Left lobe of liver (tissue), 2 donors: ENCODE results near the gene NLRP10. TPM values are rescaled to one million over a fixed set of nuclear protein-coding genes. Genes with fewer than 3 reads are reported as not detected.

ENCODE experiments used
- ATAC-seq: fragments of 200-7000 bp; cut with Tn5 transposase; one replicate; pipeline ENCODE4 v1.9.1; 2020; ENCODE audit warnings: mild to moderate bottlenecking, moderate library complexity
- DNase-seq: peaks from one replicate; pipeline ENCODE4 v3.0.0-alpha.2; 2020; ENCODE audit warnings: low spot score
- total RNA-seq: library from RNA; stranded (reverse); gene quantifications from one replicate; pipeline ENCODE4 v1.2.1, GENCODE V29; 2021
- donor health status: DM: no; HTN: no; CAD: no; lungs with moderate emphysema.
- donor health status: DM: no; HTN: yes; CAD: no.

The NLRP10 gene
- total RNA-seq, 1 donor from 2014 or later = not detected

GRCh38 chr11:7977232-7977917, 12.1 kb upstream of the NLRP10 start:
- ATAC-seq = no peak
- DNase-seq = no peak

GRCh38 chr11:7974668-7975067, 9.4 kb upstream of the NLRP10 start:
- ATAC-seq (no peak), DNase-seq (no peak)

- ATAC-seq (no peak), DNase-seq (no peak)
These were observed 7.8 kb upstream of the NLRP10 start for GRCh38 chr11:7973011-7973410.

GRCh38 chr11:7971846-7972245, 6.6 kb upstream of the NLRP10 start:
- no peak for DNase-seq
- no peak for ATAC-seq

- ATAC-seq (no peak), DNase-seq (no peak)
These were observed 4.8 kb upstream of the NLRP10 start for GRCh38 chr11:7969756-7970646.

- ATAC-seq = no peak
- no peak for DNase-seq
These were observed 3.4 kb upstream of the NLRP10 start for GRCh38 chr11:7968686-7969085.

- ATAC-seq (no peak), DNase-seq (no peak)
These were observed 2.6 kb upstream of the NLRP10 start for GRCh38 chr11:7967826-7968225.

- ATAC-seq = no peak
- DNase-seq = no peak
These were observed 1.9 kb upstream of the NLRP10 start for GRCh38 chr11:7967097-7967496.

GRCh38 chr11:7964873-7965272, 374 bp downstream of the NLRP10 start:
- no peak for DNase-seq
- ATAC-seq = no peak

- DNase-seq = no peak
- no peak for ATAC-seq
These were observed 986 bp downstream of the NLRP10 start for GRCh38 chr11:7964261-7964660.

- ATAC-seq (no peak), DNase-seq (no peak)
These were observed 10.1 kb downstream of the NLRP10 start for GRCh38 chr11:7955191-7955590.

- ATAC-seq (no peak), DNase-seq (no peak)
These were observed 15.3 kb downstream of the NLRP10 start for GRCh38 chr11:7949934-7950333.

GRCh38 chr11:7944123-7944522, 21.1 kb downstream of the NLRP10 start:
- no peak for DNase-seq

GRCh38 chr11:7941608-7942007, 23.6 kb downstream of the NLRP10 start, which contains the start of gene OR10A3:
Gene OR10A3, minus strand, starts transcription at chr11:7941708. Its CDS starts 2,188 bp downstream, at chr11:7939520.
- no peak for DNase-seq
- no peak for ATAC-seq

More at GRCh38 chr11:7944123-7944522, 21.1 kb downstream of the NLRP10 start:
- no peak for ATAC-seq

- ATAC-seq (no peak), DNase-seq (no peak)
These were observed 24.1 kb downstream of the NLRP10 start for GRCh38 chr11:7941146-7941545.

GRCh38 chr11:7936615-7937014, 28.6 kb downstream of the NLRP10 start:
- no peak for ATAC-seq
- no peak for DNase-seq

GRCh38 chr11:7931168-7931567, 34.1 kb downstream of the NLRP10 start, which contains the start of gene OR10A6:
Gene OR10A6, minus strand, starts transcription at chr11:7931268. Its CDS starts 2,606 bp downstream, at chr11:7928662.
- no peak for DNase-seq
- no peak for ATAC-seq

- no peak for DNase-seq
- no peak for ATAC-seq
These were observed 37.6 kb downstream of the NLRP10 start for GRCh38 chr11:7927635-7928034.

GRCh38 chr11:7924536-7924935, 40.7 kb downstream of the NLRP10 start:
- DNase-seq = no peak
- ATAC-seq = no peak

GRCh38 chr11:7918141-7918540, 47.1 kb downstream of the NLRP10 start:
- ATAC-seq (no peak), DNase-seq (no peak)
